Pancreas (tissue), 10 donors: ENCODE measurements around the gene ITGA2. TPM values are rescaled to one million over a fixed set of nuclear protein-coding genes. Genes with fewer than 3 reads are reported as not detected.

Experiments
- ATAC-seq, 4 donors: fragments of 200-7000 bp; cut with Tn5 transposase; one replicate each; pipeline versions ENCODE4 v1.8.0 to v1.9.1; 2020; ENCODE audit warnings: mild to moderate bottlenecking in 4 of 4, moderate library complexity in 4 of 4
- DNase-seq, 6 donors: peaks; one replicate each; pipeline ENCODE4 v3.0.0-alpha.2; 2020
- FAIRE-seq: peaks from 2 replicates; lab custom pipeline; 2012; peaks lifted over from hg19 to GRCh38; lab: Jason Lieb, UNC
- H3K27ac ChIP-seq, 4 donors: fragments of 200-600 bp; sonication (generic); 1 replicate in 3 of 4; 2 replicates in 1 of 4; pipeline versions ENCODE4 v1.5.0 to v1.8.0; 2020
- H3K27me3 ChIP-seq, 4 donors: fragments of 200-600 bp; one replicate each; pipeline ENCODE4 v1.8.0; 2021
- H3K36me3 ChIP-seq, 3 donors: fragments of 200-600 bp; sonication (generic) in 1 of 3; one replicate each; pipeline versions ENCODE4 v1.5.0 to v1.8.0; 2020 to 2021
- H3K4me1 ChIP-seq, 3 donors: fragments of 200-600 bp; one replicate each; pipeline ENCODE4 v1.8.0; 2021
- H3K4me3 ChIP-seq, 4 donors: fragments of 200-600 bp; sonication (generic) in 2 of 4; one replicate each; pipeline versions ENCODE4 v1.5.0 to v1.8.0; 2020 to 2021
- H3K9me3 ChIP-seq, 4 donors: fragments of 200-600 bp; one replicate each; pipeline ENCODE4 v1.8.0; 2021
- WGBS, 2 donors: extraction: QIAGEN DNeasy Blood & Tissue Kit; methylation state at CpG; one replicate each; pipeline ENCODE4 v1.1.7; 2013; 5-methylcytosine and 5-hydroxymethylcytosine counted together
- intact Hi-C, 3 donors: fragments of 100-400 bp; cut with DNase I; formaldehyde crosslinking; loops; one replicate each; pipeline versions ENCODE4 v1.11.1 to v1.14.2; 2022
- polyA plus RNA-seq, 2 donors: library from polyadenylated mRNA; stranded (reverse); fragments of 200-250 nt; gene quantifications; one replicate each; pipeline ENCODE4 v1.2.3, GENCODE V29; 2013
- total RNA-seq, 6 donors: library from RNA; stranded (reverse); fragmentation: NEBNext Ultra II Directional in 4 of 6; extraction: Animal tissue kit (Norgen Biotek cat#: 25700) in 4 of 6; gene quantifications; one replicate each; pipeline versions ENCODE4 v1.2.1 to v1.2.4, GENCODE V29; 2021 to 2023
- TF ChIP-seq, protein P1 (sequence below), 4 donors: fragments of 200-600 bp; sonication (generic) in 3 of 4; IDR thresholded peaks; one replicate each; pipeline versions ENCODE4 v1.5.0 to v1.8.0; 2021; ENCODE audit warnings: antibody characterized with exemption in 4 of 4
- donor health status: healthy with polysubstance abuse.
- donor health status: DM: no; HTN: no; CAD: no; lungs with moderate emphysema.
- donor health status: DM: no; HTN: no; CAD: no.
- donor health status: control.
- donor health status: control.
- donor health status: Bipolar disorder and iron deficiency.
- donor health status: DM: yes; HTN: yes; CAD: no.
- donor health status: DM: no; HTN: no; CAD: no.
- donor health status: DM: no; HTN: no; CAD: no.
- donor health status: DM: yes; HTN: yes; CAD: no.

ITGA2 gene
- total and polyA plus RNA-seq, 8 donors, result 0.30 to 12.6 (median 1.5) TPM

DNA sequence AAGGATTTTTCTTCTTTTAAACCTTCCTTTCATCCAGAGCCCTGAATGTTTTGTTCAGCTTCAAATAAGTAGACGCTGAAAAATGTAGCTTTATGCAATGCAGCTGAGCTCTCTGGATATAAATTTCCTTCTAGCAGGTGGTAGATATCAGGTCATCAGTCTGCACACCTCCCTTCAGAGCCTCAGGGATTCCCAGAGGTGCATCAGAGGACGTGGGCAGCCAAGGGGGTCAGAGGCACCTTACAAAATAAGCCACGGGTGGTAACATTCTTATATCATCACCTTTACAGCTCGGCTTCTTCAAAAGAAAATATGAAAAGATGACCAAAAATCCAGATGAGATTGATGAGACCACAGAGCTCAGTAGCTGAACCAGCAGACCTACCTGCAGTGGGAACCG, 101.1 kb downstream of the ITGA2 start:
- WGBS, 2 donors, result 77 to 86% methylated on average over 5 of the region's 5 CpGs
- TF ChIP-seq, protein P1, sequence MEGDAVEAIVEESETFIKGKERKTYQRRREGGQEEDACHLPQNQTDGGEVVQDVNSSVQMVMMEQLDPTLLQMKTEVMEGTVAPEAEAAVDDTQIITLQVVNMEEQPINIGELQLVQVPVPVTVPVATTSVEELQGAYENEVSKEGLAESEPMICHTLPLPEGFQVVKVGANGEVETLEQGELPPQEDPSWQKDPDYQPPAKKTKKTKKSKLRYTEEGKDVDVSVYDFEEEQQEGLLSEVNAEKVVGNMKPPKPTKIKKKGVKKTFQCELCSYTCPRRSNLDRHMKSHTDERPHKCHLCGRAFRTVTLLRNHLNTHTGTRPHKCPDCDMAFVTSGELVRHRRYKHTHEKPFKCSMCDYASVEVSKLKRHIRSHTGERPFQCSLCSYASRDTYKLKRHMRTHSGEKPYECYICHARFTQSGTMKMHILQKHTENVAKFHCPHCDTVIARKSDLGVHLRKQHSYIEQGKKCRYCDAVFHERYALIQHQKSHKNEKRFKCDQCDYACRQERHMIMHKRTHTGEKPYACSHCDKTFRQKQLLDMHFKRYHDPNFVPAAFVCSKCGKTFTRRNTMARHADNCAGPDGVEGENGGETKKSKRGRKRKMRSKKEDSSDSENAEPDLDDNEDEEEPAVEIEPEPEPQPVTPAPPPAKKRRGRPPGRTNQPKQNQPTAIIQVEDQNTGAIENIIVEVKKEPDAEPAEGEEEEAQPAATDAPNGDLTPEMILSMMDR (IDR thresholded peaks at IDR 0.05), result no peak
- no peaks in the 10 kb centered on the region for H3K9me3 ChIP-seq
- no peaks in the 10 kb centered on the region for H3K4me1 ChIP-seq
- H3K4me3 ChIP-seq, result no peak overlapping the region
- intact Hi-C loops, result no loop called here
- no peak for ATAC-seq
- no peak for DNase-seq
- H3K27ac ChIP-seq, result no peak overlapping the region
- no peak for FAIRE-seq
- H3K36me3 ChIP-seq, result no peaks in the 10 kb centered on the region
- H3K27me3 ChIP-seq, result no peaks in the 10 kb centered on the region

DNA sequence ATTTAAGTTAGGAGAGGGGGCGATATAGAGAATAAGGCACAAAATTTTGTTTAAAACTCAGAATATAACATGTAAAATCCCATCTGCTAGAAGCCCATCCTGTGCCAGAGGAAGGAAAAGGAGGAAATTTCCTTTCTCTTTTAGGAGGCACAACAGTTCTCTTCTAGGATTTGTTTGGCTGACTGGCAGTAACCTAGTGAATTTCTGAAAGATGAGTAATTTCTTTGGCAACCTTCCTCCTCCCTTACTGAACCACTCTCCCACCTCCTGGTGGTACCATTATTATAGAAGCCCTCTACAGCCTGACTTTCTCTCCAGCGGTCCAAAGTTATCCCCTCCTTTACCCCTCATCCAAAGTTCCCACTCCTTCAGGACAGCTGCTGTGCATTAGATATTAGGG, 102.1 kb downstream of the ITGA2 start:
- H3K4me3 ChIP-seq, result no peak overlapping the region
- H3K36me3 ChIP-seq, result no peaks in the 10 kb centered on the region
- 84 to 88% methylated on average over 2 of the region's 2 CpGs for WGBS, 2 donors
- FAIRE-seq, result no peak
- TF ChIP-seq, protein P1 (IDR thresholded peaks at IDR 0.05), result no peak
- H3K27ac ChIP-seq, result no peak overlapping the region
- intact Hi-C loops, result no loop called here
- peak in 1 of 4 donors; percentile 29 for ATAC-seq
- DNase-seq, result no peak
- no peaks in the 10 kb centered on the region for H3K27me3 ChIP-seq
- H3K4me1 ChIP-seq, result no peaks in the 10 kb centered on the region
- H3K9me3 ChIP-seq, result no peaks in the 10 kb centered on the region

DNA sequence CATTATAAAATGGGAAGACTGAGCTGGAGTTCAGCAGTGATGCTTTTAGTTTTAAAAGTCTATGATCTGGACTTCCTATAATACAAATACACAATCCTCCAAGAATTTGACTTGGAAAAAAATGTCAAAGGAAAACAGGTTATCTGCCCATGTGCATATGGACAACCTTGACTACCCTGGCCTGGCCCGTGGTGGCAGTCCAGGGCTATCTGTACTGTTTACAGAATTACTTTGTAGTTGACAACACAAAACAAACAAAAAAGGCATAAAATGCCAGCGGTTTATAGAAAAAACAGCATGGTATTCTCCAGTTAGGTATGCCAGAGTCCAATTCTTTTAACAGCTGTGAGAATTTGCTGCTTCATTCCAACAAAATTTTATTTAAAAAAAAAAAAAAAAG, 103.1 kb downstream of the ITGA2 start:
- DNase-seq (no peak), ATAC-seq (peak in 2 of 4 donors; percentile 23 to 25), FAIRE-seq (no peak)
- Histone ChIP-seq H3K27me3 (no peaks in the 10 kb centered on the region), H3K9me3 (no peaks in the 10 kb centered on the region), H3K4me3 (no peak overlapping the region), H3K27ac (no peak overlapping the region), H3K36me3 (no peaks in the 10 kb centered on the region), H3K4me1 (no peaks in the 10 kb centered on the region)
- intact Hi-C loops, result no loop called here
- WGBS, 2 donors, result 27% methylated on average over 2 of the region's 2 CpGs
- TF ChIP-seq, protein P1 (IDR thresholded peaks at IDR 0.05), result no peak

DNA sequence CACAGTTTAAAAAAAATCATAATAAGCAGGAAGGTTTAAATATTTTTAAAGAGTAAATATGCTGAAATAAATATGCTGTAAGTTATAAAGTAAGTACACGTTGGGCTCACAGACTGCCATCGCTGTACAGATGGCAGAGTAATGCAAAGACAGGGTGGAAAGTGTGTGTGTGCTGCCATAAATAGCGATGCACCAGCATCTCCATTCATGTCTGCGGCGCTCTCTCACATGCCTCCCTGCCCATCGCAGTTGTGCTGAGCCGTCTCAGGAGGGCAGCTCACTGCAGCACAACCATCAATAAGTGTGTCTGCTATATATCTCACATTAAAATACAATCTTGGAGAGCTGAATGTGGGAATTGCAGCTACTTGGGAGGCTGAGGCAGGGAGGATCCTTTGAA, 106.1 kb downstream of the ITGA2 start:
- no peaks in the 10 kb centered on the region for H3K4me1 ChIP-seq
- H3K9me3 ChIP-seq, result no peaks in the 10 kb centered on the region
- TF ChIP-seq, protein P1 (IDR thresholded peaks at IDR 0.05), result no peak
- H3K27ac ChIP-seq, result no peak overlapping the region
- FAIRE-seq, result no peak
- 81 to 85% methylated on average over 7 of the region's 7 CpGs for WGBS, 2 donors
- no peak overlapping the region for H3K4me3 ChIP-seq
- no peak for ATAC-seq
- H3K36me3 ChIP-seq, result peaks cover 0 to 11% (median 7%) of the 10 kb centered on the region in 3 donors
- no peaks in the 10 kb centered on the region for H3K27me3 ChIP-seq
- intact Hi-C loops, result loop anchor here in 1 of 3 donors (5.0 kb wide), 1 partner anchor 148 kb away; no protein-coding TSS in a partner anchor
- DNase-seq, result peak in 1 of 6 donors; percentile 15

DNA sequence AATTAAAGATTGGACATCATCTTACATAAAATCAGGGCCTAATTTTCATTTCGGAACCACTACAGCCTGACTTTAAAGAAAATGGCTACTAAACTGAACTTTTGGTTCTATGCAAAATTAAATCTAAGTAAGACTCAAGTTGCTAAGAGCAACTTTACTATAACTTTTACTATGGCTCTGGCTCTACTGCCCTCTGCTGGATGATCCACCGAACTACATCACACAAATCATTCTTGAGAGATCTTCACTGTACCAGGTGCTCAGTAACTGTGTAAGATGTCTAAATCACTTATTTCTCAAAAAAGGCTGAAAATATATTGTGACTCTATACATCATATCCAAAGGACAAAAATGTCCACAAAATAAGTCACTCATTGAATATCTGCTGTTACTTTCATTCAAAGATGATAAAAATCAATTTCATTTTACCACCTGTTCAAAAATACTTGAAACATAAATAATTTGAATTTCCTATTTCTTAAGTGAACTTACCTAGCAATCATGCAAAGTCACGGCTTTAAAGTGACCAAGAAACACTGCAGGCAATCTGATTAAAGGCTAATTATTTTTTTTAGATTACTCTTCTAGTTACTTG, 106.9 kb downstream of the ITGA2 start:
- TF ChIP-seq, protein P1 (IDR thresholded peaks at IDR 0.05), result peak; percentile 76 to 84 (median 82)
- Histone ChIP-seq H3K4me1 (no peaks in the 10 kb centered on the region), H3K27me3 (no peaks in the 10 kb centered on the region), H3K9me3 (no peaks in the 10 kb centered on the region), H3K4me3 (no peak overlapping the region), H3K36me3 (peaks cover 0 to 12% (median 7%) of the 10 kb centered on the region in 3 donors), H3K27ac (no peak overlapping the region)
- WGBS, 2 donors, result 5 to 11% methylated on average over 3 of the region's 3 CpGs
- intact Hi-C loops, result loop anchor here in 1 of 3 donors (5.0 kb wide), 1 partner anchor 149 kb away; no protein-coding TSS in a partner anchor
- FAIRE-seq, result peak; percentile 88
- DNase-seq, result peak in 3 of 6 donors; percentile 18 to 68 (median 38)
- peak; percentile 56 to 96 (median 89) for ATAC-seq
